ENCODE measurements around the gene SERPINA1.

SERPINA1 gene

GRCh38 chr14:94397289-94398181 is 9.1 kb upstream of the SERPINA1 start:
- no peak for DNase-seq

GRCh38 chr14:94396628-94397225 is 8.3 kb upstream of the SERPINA1 start:
- DNase-seq = no peak

GRCh38 chr14:94395888-94396574 is 7.6 kb upstream of the SERPINA1 start:
- DNase-seq = no peak

GRCh38 chr14:94395282-94395887 is 7.0 kb upstream of the SERPINA1 start:
- no peak for DNase-seq

GRCh38 chr14:94394581-94395207 is 6.3 kb upstream of the SERPINA1 start:
- DNase-seq = peak; percentile 8 to 71

GRCh38 chr14:94394025-94394493 is 5.7 kb upstream of the SERPINA1 start:
- no peak for DNase-seq

GRCh38 chr14:94393474-94393873 is 5.1 kb upstream of the SERPINA1 start:
- DNase-seq = no peak

- DNase-seq = peak; percentile 29 to 72
Observed at GRCh38 chr14:94392510-94392935, 4.1 kb upstream of the SERPINA1 start.

GRCh38 chr14:94391281-94391975 is 3.0 kb upstream of the SERPINA1 start:
- peak in 1 of 2 donors; percentile 33 for DNase-seq

- DNase-seq = peak in 1 of 2 donors; percentile 69
Observed at GRCh38 chr14:94390372-94391086, 2.1 kb upstream of the SERPINA1 start.

- DNase-seq = no peak
Observed at GRCh38 chr14:94389731-94390371, 1.4 kb upstream of the SERPINA1 start.

- no peak for DNase-seq
Observed at GRCh38 chr14:94389104-94389469, 685 bp upstream of the SERPINA1 start.

GRCh38 chr14:94388027-94388383 is 397 bp downstream of the SERPINA1 start:
- no peak for DNase-seq

- peak in 1 of 2 donors; percentile 23 for DNase-seq
Observed at GRCh38 chr14:94387051-94388026, 1.1 kb downstream of the SERPINA1 start.

GRCh38 chr14:94386085-94387031 is 2.0 kb downstream of the SERPINA1 start:
- DNase-seq = no peak

- no peak for DNase-seq
Observed at GRCh38 chr14:94385553-94386057, 2.8 kb downstream of the SERPINA1 start.

GRCh38 chr14:94384342-94384741 is 4.1 kb downstream of the SERPINA1 start:
- DNase-seq = no peak

- no peak for DNase-seq
Observed at GRCh38 chr14:94383777-94384176, 4.6 kb downstream of the SERPINA1 start.
